Fibroblast of lung (primary cell): ENCODE measurements around the gene IL22RA2. TPM values are rescaled to one million over a fixed set of nuclear protein-coding genes. Genes with fewer than 3 reads are reported as not detected.
"Not testable (repeated sequence)": the region's sequence is repeated elsewhere in the genome, so short reads cannot be mapped to it uniquely, and the experiment has no call there.

Experiments used
- DNase-seq, 2 donors: peaks; one replicate each; pipeline versions ENCODE4 v3.0.0 to v3.0.0-alpha.2; 2010; ENCODE audit warnings: low read depth in 2 of 2
- H2AFZ ChIP-seq: 2 replicates; pipeline ENCODE4 v1.5.1; 2012; ENCODE audit warnings: low read length, control low read depth, inconsistent platforms
- H3K27ac ChIP-seq: 2 replicates; pipeline ENCODE4 v1.5.1; 2011; ENCODE audit warnings: low read length, control low read depth; ENCODE audit not compliant: insufficient read depth
- H3K27me3 ChIP-seq: 2 replicates; pipeline ENCODE4 v1.5.1; 2011; ENCODE audit warnings: mild to moderate bottlenecking, low read length; ENCODE audit not compliant: control insufficient read depth, insufficient read depth
- H3K36me3 ChIP-seq: 2 replicates; pipeline ENCODE4 v1.5.1; 2011; ENCODE audit warnings: low read length; ENCODE audit not compliant: control insufficient read depth, insufficient read depth
- H3K4me1 ChIP-seq: 2 replicates; pipeline ENCODE4 v1.5.1; 2011; ENCODE audit warnings: low read length; ENCODE audit not compliant: control insufficient read depth, insufficient read depth; ENCODE audit errors: extremely low read depth
- H3K4me2 ChIP-seq: 2 replicates; pipeline ENCODE4 v1.5.1; 2011; ENCODE audit warnings: low read length, control low read depth; ENCODE audit not compliant: insufficient read depth; ENCODE audit errors: extremely low read depth
- H3K4me3 ChIP-seq, 4 experiments: fragments of 200-600 bp in 1 of 4; sonication (generic) in 1 of 4; replicated peaks in 1 of 4; 2 replicates each; pipeline ENCODE4 v1.5.1; 2011 to 2016; ENCODE audit warnings: low read length in 4 of 4, low read depth in 3 of 4, mild to moderate bottlenecking in 3 of 4, control low read depth in 2 of 4, inconsistent platforms in 1 of 4, mixed read lengths in 1 of 4; ENCODE audit not compliant: insufficient read depth in 1 of 4; ENCODE audit errors: control extremely low read depth in 1 of 4
- H3K79me2 ChIP-seq: 2 replicates; pipeline ENCODE4 v1.5.1; 2012; ENCODE audit warnings: mild to moderate bottlenecking, low read length, inconsistent platforms; ENCODE audit not compliant: control insufficient read depth, insufficient read depth
- H3K9ac ChIP-seq: 2 replicates; pipeline ENCODE4 v1.5.1; 2011; ENCODE audit warnings: mild to moderate bottlenecking, low read length, control low read depth; ENCODE audit not compliant: insufficient read depth
- H3K9me3 ChIP-seq: 2 replicates; pipeline ENCODE4 v1.5.1; 2012; ENCODE audit warnings: low read depth, low read length; ENCODE audit not compliant: control insufficient read depth, insufficient read depth
- H4K20me1 ChIP-seq: 2 replicates; pipeline ENCODE4 v1.5.1; 2011; ENCODE audit warnings: low read length; ENCODE audit not compliant: control insufficient read depth, insufficient read depth; ENCODE audit errors: extremely low read depth
- EZH2 ChIP-seq: IDR thresholded peaks from 2 replicates; pipeline ENCODE4 v1.5.1; 2012; ENCODE audit warnings: low read length, control low read depth, mild to moderate bottlenecking; ENCODE audit errors: missing control alignments
- polyA plus RNA-seq, 2 donors: library from polyadenylated mRNA; depleted of rRNA in 1 of 2; stranded (reverse) in 1 of 2; unstranded in 1 of 2; fragments of >200 nt; gene quantifications; 2 replicates each; pipeline ENCODE4 v1.2.1, GENCODE V29; 2011 to 2012; ENCODE audit warnings: missing spikeins in 1 of 2
- total RNA-seq: library from RNA; depleted of rRNA; stranded (reverse); fragments of >200 nt; gene quantifications from 2 replicates; pipeline ENCODE4 v1.2.1, GENCODE V29; 2014
- TF ChIP-seq, protein P1 (sequence below), 2 donors: IDR thresholded peaks in 1 of 2; conservative IDR thresholded peaks in 1 of 2; 1 replicate in 1 of 2; 2 replicates in 1 of 2; pipeline ENCODE4 v1.5.1; 2011 to 2012; ENCODE audit warnings: low read length in 2 of 2, control low read depth in 1 of 2, inconsistent platforms in 1 of 2, low read depth in 1 of 2, mild to moderate bottlenecking in 1 of 2

IL22RA2 gene
- total and polyA plus RNA-seq, 2 donors (not counting 1 experiment from before 2014, with no cell fraction given), result not detected

- Histone ChIP-seq H2AFZ (no peak overlapping the region), H3K4me2 (peak overlapping the region; percentile 85), H3K27me3 (no peaks in the 10 kb centered on the region), H3K36me3 (no peaks in the 10 kb centered on the region), H3K4me1 (peaks cover 7% of the 10 kb centered on the region), H3K79me2 (peaks cover 65% of the 10 kb centered on the region), H4K20me1 (peaks cover 2% of the 10 kb centered on the region), H3K4me3 (peak overlapping the region in 3 of 4 experiments; percentile 18 to 100 (median 83)), H3K9ac (no peak overlapping the region), H3K9me3 (no peaks in the 10 kb centered on the region), H3K27ac (no peak overlapping the region)
- TF ChIP-seq, protein P1, sequence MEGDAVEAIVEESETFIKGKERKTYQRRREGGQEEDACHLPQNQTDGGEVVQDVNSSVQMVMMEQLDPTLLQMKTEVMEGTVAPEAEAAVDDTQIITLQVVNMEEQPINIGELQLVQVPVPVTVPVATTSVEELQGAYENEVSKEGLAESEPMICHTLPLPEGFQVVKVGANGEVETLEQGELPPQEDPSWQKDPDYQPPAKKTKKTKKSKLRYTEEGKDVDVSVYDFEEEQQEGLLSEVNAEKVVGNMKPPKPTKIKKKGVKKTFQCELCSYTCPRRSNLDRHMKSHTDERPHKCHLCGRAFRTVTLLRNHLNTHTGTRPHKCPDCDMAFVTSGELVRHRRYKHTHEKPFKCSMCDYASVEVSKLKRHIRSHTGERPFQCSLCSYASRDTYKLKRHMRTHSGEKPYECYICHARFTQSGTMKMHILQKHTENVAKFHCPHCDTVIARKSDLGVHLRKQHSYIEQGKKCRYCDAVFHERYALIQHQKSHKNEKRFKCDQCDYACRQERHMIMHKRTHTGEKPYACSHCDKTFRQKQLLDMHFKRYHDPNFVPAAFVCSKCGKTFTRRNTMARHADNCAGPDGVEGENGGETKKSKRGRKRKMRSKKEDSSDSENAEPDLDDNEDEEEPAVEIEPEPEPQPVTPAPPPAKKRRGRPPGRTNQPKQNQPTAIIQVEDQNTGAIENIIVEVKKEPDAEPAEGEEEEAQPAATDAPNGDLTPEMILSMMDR (conservative IDR thresholded peaks at IDR 0.05 in 1 of 2, IDR thresholded peaks at IDR 0.05 in 1 of 2; ENCODE audit: low read depth in 1 of 2, low read length in 2 of 2), result no peak
- TF ChIP-seq EZH2, result no peak
- DNase-seq, result no peak
Measured at GRCh38 chr6:137216875-137217553, 43.6 kb upstream of the IL22RA2 start.

DNA sequence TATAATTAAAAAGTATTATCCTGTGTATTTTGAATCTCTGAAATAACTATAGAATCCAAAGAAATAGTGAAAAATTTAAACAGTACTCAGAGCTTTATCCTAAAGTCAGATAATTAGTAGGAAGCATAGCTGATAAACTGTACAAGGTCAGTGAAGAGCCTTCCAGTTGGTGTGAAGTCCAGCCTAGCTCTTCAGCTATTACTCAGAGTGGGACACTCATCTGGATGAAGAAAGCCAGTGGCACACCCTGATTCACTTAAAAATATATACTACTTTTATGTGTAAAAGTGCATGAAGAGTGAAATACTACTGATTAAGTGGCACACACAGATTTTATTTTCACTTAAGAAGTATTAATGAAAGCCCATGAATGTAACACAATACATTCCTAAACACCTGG, 42.7 kb upstream of the IL22RA2 start:
- H3K9me3 ChIP-seq, result no peaks in the 10 kb centered on the region
- TF ChIP-seq, protein P1 (conservative IDR thresholded peaks at IDR 0.05 in 1 of 2, IDR thresholded peaks at IDR 0.05 in 1 of 2; ENCODE audit: low read depth in 1 of 2, low read length in 2 of 2), result no peak
- TF ChIP-seq EZH2, result no peak
- H3K36me3 ChIP-seq, result no peaks in the 10 kb centered on the region
- H4K20me1 ChIP-seq, result peaks cover 2% of the 10 kb centered on the region
- peaks cover 73% of the 10 kb centered on the region for H3K79me2 ChIP-seq
- no peak overlapping the region for H2AFZ ChIP-seq
- H3K4me1 ChIP-seq, result peaks cover 7% of the 10 kb centered on the region
- peak overlapping the region in 1 of 4 experiments; percentile 83 for H3K4me3 ChIP-seq
- H3K27ac ChIP-seq, result no peak overlapping the region
- no peak for DNase-seq
- H3K9ac ChIP-seq, result no peak overlapping the region
- H3K27me3 ChIP-seq, result no peaks in the 10 kb centered on the region
- no peak overlapping the region for H3K4me2 ChIP-seq

DNA sequence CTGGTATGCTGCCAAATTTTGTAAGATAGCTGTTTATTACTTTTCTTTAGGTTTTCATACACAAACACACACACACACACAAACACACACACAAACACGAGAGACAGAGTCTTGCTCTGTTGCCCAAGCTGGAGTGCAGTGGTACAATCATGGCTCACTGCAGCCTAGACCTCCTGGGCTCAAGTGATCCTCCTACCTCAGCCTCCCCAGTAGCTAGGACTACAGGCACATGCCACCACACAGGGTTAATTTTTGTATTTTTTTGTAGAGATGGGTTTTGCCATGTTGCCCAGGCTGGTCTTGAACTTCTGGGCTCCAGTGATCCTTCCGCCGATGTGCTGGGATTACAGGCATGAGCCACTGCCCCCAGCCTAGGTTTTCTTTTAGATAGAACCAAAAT, 42.2 kb upstream of the IL22RA2 start:
- not testable (repeated sequence) for H3K4me2 ChIP-seq, H4K20me1 ChIP-seq, H3K9me3 ChIP-seq, H3K9ac ChIP-seq, H2AFZ ChIP-seq, H3K27ac ChIP-seq, H3K4me1 ChIP-seq, H3K36me3 ChIP-seq, DNase-seq, H3K27me3 ChIP-seq
- Histone ChIP-seq H3K4me3 (peak overlapping the region in 1 of 4 experiments; percentile 83), H3K79me2 (peaks cover 75% of the 10 kb centered on the region)
